K562 (cell line): ENCODE measurements around the gene MOXD1. TPM values are rescaled to one million over a fixed set of nuclear protein-coding genes. Genes with fewer than 3 reads are reported as not detected.

ENCODE experiments used
- ATAC-seq: fragments of 200-7000 bp; cut with Tn5 transposase; 3 replicates; pipeline ENCODE4 v1.9.1; 2020; ENCODE audit warnings: moderate library complexity
- BruUV-seq: library from RNA; stranded (reverse); fragments of 400-500 nt; replicated peaks from 2 replicates; lab custom pipeline; 2021; lab: Mats Ljungman, UMichigan
- CTCF ChIA-PET: fragments of 300-600 bp; formaldehyde crosslinking; extraction: SDS; loops from one replicate; lab custom pipeline; 2021; ENCODE audit warnings: low intra/inter-chr PET ratio; lab: Yijun Ruan, JAX
- POLR2A ChIA-PET: fragments of 300-600, 350-650 bp; sonication (Branson Sonifier 250); formaldehyde crosslinking; extraction: SDS; loops from one replicate; lab custom pipeline; 2021; ENCODE audit warnings: antibody characterized with exemption, inconsistent platforms; lab: Yijun Ruan, JAX
- DNase-seq, 4 experiments: peaks; one replicate each; pipeline versions ENCODE4 v3.0.0 to v3.0.0-alpha.2; 2011 to 2018; ENCODE audit warnings: low spot score in 3 of 4, mixed read lengths in 3 of 4; ENCODE audit errors: extremely low read depth in 1 of 4
- FAIRE-seq: peaks from 2 replicates; lab custom pipeline; 2011; peaks lifted over from hg19 to GRCh38; lab: Jason Lieb, UNC
- H2AFZ ChIP-seq: 2 replicates; pipeline ENCODE4 v1.6.0; 2011; ENCODE audit warnings: low read depth, low read length, control low read depth, inconsistent platforms
- H3K27ac ChIP-seq: fragments of 200-600 bp; 3 replicates; pipeline ENCODE4 v1.8.0; 2011; ENCODE audit warnings: low read depth, mild to moderate bottlenecking, control low read depth, inconsistent platforms, low read length, moderate library complexity, mixed read lengths; ENCODE audit errors: extremely low read depth
- H3K27me3 ChIP-seq, 2 experiments: fragments of 300-600 bp in 1 of 2; 2 replicates in 1 of 2; 3 replicates in 1 of 2; pipeline versions ENCODE4 v1.6.0 to v1.8.0; 2011; ENCODE audit warnings: inconsistent platforms in 2 of 2, low read length in 2 of 2, mild to moderate bottlenecking in 1 of 2, mixed read lengths in 1 of 2, moderate library complexity in 1 of 2; ENCODE audit not compliant: control insufficient read depth in 2 of 2, insufficient read depth in 2 of 2
- H3K36me3 ChIP-seq: fragments of 300-600 bp; 3 replicates; pipeline ENCODE4 v1.8.0; 2011; ENCODE audit warnings: mild to moderate bottlenecking, low read length, inconsistent platforms; ENCODE audit not compliant: control insufficient read depth, insufficient read depth
- H3K4me1 ChIP-seq, 2 experiments: fragments of 200-600 bp in 1 of 2; replicated peaks in 1 of 2; 2 replicates in 1 of 2; 3 replicates in 1 of 2; pipeline versions ENCODE4 v1.5.1 to v1.8.0; 2011; ENCODE audit warnings: inconsistent platforms in 2 of 2, low read length in 2 of 2, mild to moderate bottlenecking in 1 of 2, mixed read lengths in 1 of 2, moderate library complexity in 1 of 2; ENCODE audit not compliant: control insufficient read depth in 2 of 2, insufficient read depth in 2 of 2
- H3K4me2 ChIP-seq: 2 replicates; pipeline ENCODE4 v1.6.1; 2011; ENCODE audit warnings: low read length, control low read depth, inconsistent platforms, mixed read lengths; ENCODE audit not compliant: insufficient read depth
- H3K4me3 ChIP-seq: fragments of 200-600 bp; sonication (generic), shearing (Covaris generic); 2 replicates; pipeline ENCODE4 v1.5.1; 2016; ENCODE audit warnings: control low read depth, inconsistent platforms
- H3K79me2 ChIP-seq: fragments of 200-600 bp; 3 replicates; pipeline ENCODE4 v1.8.0; 2011; ENCODE audit warnings: low read length, inconsistent platforms; ENCODE audit not compliant: control insufficient read depth, insufficient read depth
- H3K9ac ChIP-seq, 2 experiments: 2 replicates each; pipeline versions ENCODE4 v1.6.0 to v1.6.1; 2011; ENCODE audit warnings: low read depth in 2 of 2, low read length in 2 of 2, control low read depth in 1 of 2, inconsistent platforms in 1 of 2, mild to moderate bottlenecking in 1 of 2, mixed read lengths in 1 of 2; ENCODE audit not compliant: insufficient read depth in 1 of 2
- H3K9me1 ChIP-seq: one replicate; pipeline ENCODE4 v1.6.0; 2011; ENCODE audit warnings: inconsistent platforms, mild to moderate bottlenecking, low read length, moderate library complexity; ENCODE audit not compliant: control insufficient read depth, insufficient read depth
- H3K9me3 ChIP-seq: replicated peaks from 2 replicates; pipeline ENCODE4 v1.5.1; 2011; ENCODE audit warnings: low read depth, low read length, inconsistent platforms; ENCODE audit not compliant: control insufficient read depth, insufficient read depth
- H4K20me1 ChIP-seq: replicated peaks from 2 replicates; pipeline ENCODE4 v1.6.1; 2011; ENCODE audit warnings: low read length, inconsistent platforms, mixed read lengths; ENCODE audit not compliant: control insufficient read depth, insufficient read depth
- ESRRA ChIP-seq: fragments of 450-650 bp; IDR thresholded peaks from 2 replicates; pipeline ENCODE4 v1.6.1; 2014; ENCODE audit warnings: low read depth, mild to moderate bottlenecking, moderate library complexity, borderline replicate concordance
- EZH2 ChIP-seq: IDR thresholded peaks from 2 replicates; pipeline ENCODE4 v1.6.1; 2012; ENCODE audit warnings: low read depth, mild to moderate bottlenecking, inconsistent platforms, low read length, borderline replicate concordance
- MED1 ChIP-seq: sonication (generic); formaldehyde crosslinking; IDR thresholded peaks from 2 replicates; pipeline ENCODE4 v1.8.1; 2023; ENCODE audit warnings: missing genetic modification reagents, borderline replicate concordance
- NFE2 ChIP-seq: IDR thresholded peaks from 2 replicates; pipeline ENCODE4 v1.6.1; 2014; ENCODE audit warnings: antibody characterized with exemption, low read depth
- SIX5 ChIP-seq, 2 experiments: IDR thresholded peaks; 2 replicates each; pipeline ENCODE4 v1.6.1; 2011; ENCODE audit warnings: low read length in 2 of 2, borderline replicate concordance in 1 of 2, low read depth in 1 of 2, mild to moderate bottlenecking in 1 of 2, moderate library complexity in 1 of 2; ENCODE audit not compliant: insufficient read depth in 1 of 2
- ZFX ChIP-seq: sonication (generic); formaldehyde crosslinking; IDR thresholded peaks from 2 replicates; pipeline ENCODE4 v1.8.0; 2022; ENCODE audit warnings: mild to moderate bottlenecking, missing genetic modification reagents, moderate library complexity
- ZNF561 ChIP-seq: fragments of 450-650 bp; formaldehyde crosslinking; conservative IDR thresholded peaks from 2 replicates; pipeline ENCODE4 v1.4.0; 2020; ENCODE audit warnings: mild to moderate bottlenecking, moderate library complexity
- ZNF717 ChIP-seq: fragments of 250-450 bp; sonication (Bioruptor Pico); IDR thresholded peaks from 2 replicates; pipeline ENCODE4 v1.5.0; 2021
- WGBS: fragments of 100-300 bp; shearing (Covaris generic); methylation state at CpG from one replicate; pipeline ENCODE4 v1.1.6; 2016; ENCODE audit warnings: low coverage, mixed read lengths; ENCODE audit not compliant: insufficient coverage; ENCODE audit errors: missing lambda C conversion rate; 5-methylcytosine and 5-hydroxymethylcytosine counted together
- in situ Hi-C: fragments of 300-500 bp; cut with MboI; formaldehyde crosslinking; loops from 4 replicates; pipeline ENCODE4 v1.15.0; 2018; ENCODE audit warnings: inconsistent platforms, mixed read lengths
- intact Hi-C: fragments of 100-400 bp; cut with micrococcal nuclease; formaldehyde crosslinking; loops from 2 replicates; pipeline ENCODE4 v1.14.2; 2022
- polyA plus RNA-seq, 8 experiments: library from polyadenylated mRNA; depleted of rRNA in 4 of 8; stranded (reverse) in 5 of 8; unstranded in 3 of 8; fragments of >200 nt; fragmentation: Nextera tagmentation in 2 of 8; fragmentation: Illumina TruSeq in 1 of 8; extraction: Ambion mirVana in 2 of 8; extraction: Trizol in 1 of 8; gene quantifications; 2 replicates each; pipeline versions ENCODE4 v1.2.1 to v1.2.3, GENCODE V29; 2011 to 2014; ENCODE audit warnings: inconsistent platforms in 1 of 8, missing spikeins in 1 of 8
- total RNA-seq, 7 experiments: library from RNA; depleted of rRNA in 6 of 7; stranded (reverse); fragments of >200 nt in 6 of 7; fragmentation: Illumina TruSeq in 2 of 7; extraction: Trizol in 2 of 7; gene quantifications; 2 replicates each; pipeline versions ENCODE4 v1.2.1 to v1.2.3, GENCODE V29; 2011 to 2021; ENCODE audit warnings: low replicate concordance in 1 of 7

Gene MOXD1
- total and polyA plus RNA-seq, 9 of the 15 experiments (the other 6 are each of a cell fraction or from before 2014, with no cell fraction given): not detected

DNA sequence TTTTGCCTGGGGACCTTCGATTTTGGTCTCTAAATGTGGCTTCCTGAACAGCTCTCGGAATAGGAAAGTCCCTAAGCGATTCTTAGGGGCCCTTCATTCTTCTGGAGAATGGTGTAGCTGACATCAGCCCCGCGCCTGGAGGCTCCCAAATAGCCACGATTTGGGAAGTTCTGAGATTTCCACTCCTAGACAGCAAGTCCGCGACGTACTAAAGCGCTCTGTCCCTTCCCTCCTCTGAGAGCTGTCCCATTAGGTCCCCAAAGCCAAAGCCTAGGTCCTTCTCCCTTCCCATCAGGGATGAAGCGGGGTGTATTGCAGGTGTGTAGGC lies 756 bp downstream of the MOXD1 start:
- no peak for DNase-seq
- H3K9me3 ChIP-seq: no peaks in the 10 kb centered on the region
- H4K20me1 ChIP-seq: no peaks in the 10 kb centered on the region
- ATAC-seq: no peak
- intact Hi-C loops (no loop called here), in situ Hi-C loops (no loop called here)
- BruUV-seq: no TSS peak
- H3K27ac ChIP-seq: no peak overlapping the region
- TF ChIP-seq EZH2 (no peak), ESRRA (no peak), MED1 (no peak), ZNF561 (CRISPR knock-in tag) (no peak), SIX5 (IDR thresholded peaks at IDR 0.05; ENCODE audit: borderline replicate concordance in 1 of 2, insufficient read depth in 1 of 2, low read depth in 1 of 2, low read length in 2 of 2) (no peak), ZNF717 (no peak), NFE2 (no peak), ZFX (CRISPR knock-in tag) (no peak)
- ChIA-PET POLR2A (no interaction called here), CTCF (no interaction called here)
- no peak overlapping the region for H3K4me3 ChIP-seq
- no peak overlapping the region for H3K4me2 ChIP-seq
- no peaks in the 10 kb centered on the region for H3K36me3 ChIP-seq
- FAIRE-seq: no peak
- H3K9me1 ChIP-seq: no peaks in the 10 kb centered on the region
- peaks cover 9 to 28% of the 10 kb centered on the region in 2 experiments; a peak in 4 of 5 replicates for H3K27me3 ChIP-seq
- peaks cover 0 to 11% of the 10 kb centered on the region in 2 experiments; a peak in 2 of 5 replicates for H3K4me1 ChIP-seq
- no peak overlapping the region for H3K9ac ChIP-seq
- no peak overlapping the region for H2AFZ ChIP-seq
- WGBS: 3% methylated on average over 6 of the region's 11 CpGs
- H3K79me2 ChIP-seq: no peaks in the 10 kb centered on the region
